IPS-18c (cell line): Measurements from ENCODE around the gene CD58.

Experiments used
- H3K4me3 ChIP-seq: 2 replicates; pipeline ENCODE4 v1.7.0; 2013; ENCODE audit warnings: low read depth, mild to moderate bottlenecking, low read length, moderate library complexity; ENCODE audit not compliant: insufficient read depth
- H3K9me3 ChIP-seq: one replicate; pipeline ENCODE4 v1.6.1; 2013; ENCODE audit warnings: mild to moderate bottlenecking, low read length, moderate library complexity; ENCODE audit not compliant: control insufficient read depth, insufficient read depth

The CD58 gene

DNA sequence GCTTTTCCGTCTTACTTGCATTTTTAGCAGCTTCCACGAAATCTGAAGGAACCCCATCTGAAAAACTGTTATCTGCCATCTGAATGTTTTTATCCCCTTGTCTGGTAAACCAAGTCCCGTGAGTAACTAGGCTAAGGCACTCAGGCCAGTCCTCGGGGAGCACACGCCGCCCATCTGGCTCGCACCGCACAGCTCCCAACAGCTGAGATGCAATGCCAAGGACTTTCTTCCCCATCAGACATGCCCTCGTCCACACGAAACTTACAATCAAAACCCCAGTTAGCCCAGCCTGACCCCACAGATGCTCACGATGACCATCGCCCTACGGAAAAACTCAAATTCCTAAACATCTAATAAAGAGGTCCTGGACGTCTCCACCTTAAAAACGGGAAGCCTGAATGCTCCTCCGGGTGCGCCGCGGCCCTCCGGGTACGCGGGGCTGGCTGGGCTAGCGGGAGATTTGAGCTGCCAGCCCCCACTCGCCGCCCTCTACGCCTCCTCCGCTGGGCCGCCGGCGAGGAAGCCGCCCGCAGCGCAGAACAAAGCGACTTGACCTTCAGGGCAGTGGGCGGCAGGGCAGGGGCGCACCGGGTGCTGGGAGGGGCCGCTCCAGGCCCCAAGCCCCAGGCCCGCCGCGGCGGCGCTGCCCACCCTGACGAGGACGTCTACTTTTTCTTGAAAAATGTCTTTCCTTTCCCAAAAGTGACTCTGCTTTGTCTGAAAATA is 36.6 kb downstream of the CD58 start:
- Histone ChIP-seq H3K4me3 (no peak overlapping the region), H3K9me3 (peaks cover 3% of the 10 kb centered on the region)

GRCh38 chr1:116533429-116533820 is 37.4 kb downstream of the CD58 start:
- peaks cover 3% of the 10 kb centered on the region for H3K9me3 ChIP-seq
- no peak overlapping the region for H3K4me3 ChIP-seq

DNA sequence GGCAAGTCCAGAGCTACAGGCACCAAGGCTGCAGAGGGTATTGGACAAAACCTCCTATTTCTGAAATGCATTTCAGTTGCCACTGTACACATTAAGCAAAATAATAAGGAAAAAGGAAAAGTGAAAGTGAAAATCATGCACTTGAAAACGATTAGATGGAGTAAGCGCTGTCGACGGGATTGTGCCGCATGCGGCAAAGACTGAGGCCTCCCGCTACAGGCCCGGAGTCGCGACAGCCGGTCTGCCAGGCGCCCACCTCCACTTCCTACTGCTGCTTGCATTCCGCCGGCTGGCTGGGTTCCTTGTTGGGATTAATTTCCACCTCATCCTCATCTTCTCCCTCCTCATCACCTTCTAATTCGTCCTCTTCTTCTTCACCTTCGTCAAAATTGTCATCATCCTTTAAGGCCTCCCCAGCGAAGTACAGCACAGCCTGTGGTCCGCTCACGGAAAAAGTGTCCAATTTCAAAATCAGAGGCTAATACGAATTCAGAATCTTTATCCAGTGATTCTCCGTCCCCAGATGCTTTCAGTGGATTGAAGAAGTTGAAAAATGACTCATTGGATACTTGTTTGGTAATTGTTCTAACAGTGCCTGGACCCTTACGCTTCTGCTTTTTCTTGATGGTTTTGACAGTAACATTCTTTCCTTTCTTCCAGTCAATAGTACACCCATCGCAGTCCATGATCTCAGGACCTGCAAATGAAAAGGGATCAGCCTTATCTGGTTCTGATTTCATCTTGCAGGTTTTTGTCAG is 38.0 kb downstream of the CD58 start:
- Histone ChIP-seq H3K9me3 (peaks cover 3% of the 10 kb centered on the region), H3K4me3 (no peak overlapping the region)

GRCh38 chr1:116531917-116532316 is 38.9 kb downstream of the CD58 start:
- Histone ChIP-seq H3K9me3 (peaks cover 3% of the 10 kb centered on the region), H3K4me3 (no peak overlapping the region)

DNA sequence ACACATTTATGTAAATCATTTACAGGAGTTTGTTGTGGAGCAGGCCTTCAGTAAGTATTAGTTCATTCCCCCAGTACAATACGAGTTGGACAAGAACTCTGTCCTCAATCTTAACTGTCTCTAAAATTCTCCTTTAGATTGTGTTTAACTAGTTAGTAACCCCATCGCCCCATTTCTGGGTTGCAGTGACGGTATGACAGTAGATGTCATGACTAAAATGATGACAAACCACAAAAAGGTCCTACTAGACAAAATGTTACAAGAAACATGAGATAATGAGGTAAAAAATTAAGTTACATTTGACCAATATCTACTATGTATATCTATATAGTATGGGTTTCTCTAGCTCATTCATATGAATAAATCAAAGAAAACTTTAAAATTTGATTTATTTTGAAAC is 41.1 kb downstream of the CD58 start:
- H3K9me3 ChIP-seq = peaks cover 3% of the 10 kb centered on the region

DNA sequence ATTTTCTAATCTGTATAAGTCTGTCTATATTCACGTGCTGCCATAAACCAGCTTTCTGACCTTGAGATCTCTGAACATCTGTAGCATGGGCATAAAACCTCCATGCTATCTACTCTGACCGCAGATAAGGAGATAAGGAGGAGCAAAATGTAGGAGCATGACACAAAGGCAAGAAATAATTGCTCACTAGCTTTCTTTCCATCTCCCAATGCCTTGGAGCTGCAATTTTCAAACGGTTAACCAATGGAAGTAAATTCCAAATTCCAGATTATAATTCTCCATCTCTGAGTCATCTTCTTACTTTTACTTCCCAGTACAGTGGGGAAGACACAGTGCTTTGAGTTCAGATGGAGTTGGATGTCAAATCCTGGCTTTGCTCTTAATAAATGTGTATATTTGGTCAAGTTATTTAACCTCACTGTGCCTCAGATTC is 41.6 kb downstream of the CD58 start:
- peaks cover 3% of the 10 kb centered on the region for H3K9me3 ChIP-seq
- no peak overlapping the region for H3K4me3 ChIP-seq

More for the DNA sequence above, 41.1 kb downstream of the CD58 start:
- H3K4me3 ChIP-seq = no peak overlapping the region

GRCh38 chr1:116528329-116529083 is 42.3 kb downstream of the CD58 start:
- Histone ChIP-seq H3K9me3 (no peaks in the 10 kb centered on the region), H3K4me3 (no peak overlapping the region)

DNA sequence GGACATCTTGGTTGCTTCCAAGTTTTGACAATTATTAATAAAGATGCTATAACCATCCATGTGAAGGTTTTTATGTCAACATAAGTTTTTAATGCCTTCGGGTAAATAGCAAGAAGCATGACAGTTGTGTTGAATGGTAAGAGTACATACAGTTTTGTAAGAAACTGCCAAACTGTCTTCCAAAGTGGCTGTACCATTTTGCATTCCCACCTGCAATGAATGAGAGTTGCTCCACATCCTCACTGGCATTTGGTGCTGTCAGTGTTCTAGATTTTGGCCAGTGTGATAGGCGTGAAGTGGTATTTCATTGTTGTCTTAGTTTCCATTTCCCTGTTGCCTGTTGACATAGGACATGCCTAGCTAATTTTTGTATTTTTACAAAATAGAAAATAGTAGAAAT is 45.4 kb downstream of the CD58 start:
- Histone ChIP-seq H3K9me3 (no peaks in the 10 kb centered on the region), H3K4me3 (no peak overlapping the region)

DNA sequence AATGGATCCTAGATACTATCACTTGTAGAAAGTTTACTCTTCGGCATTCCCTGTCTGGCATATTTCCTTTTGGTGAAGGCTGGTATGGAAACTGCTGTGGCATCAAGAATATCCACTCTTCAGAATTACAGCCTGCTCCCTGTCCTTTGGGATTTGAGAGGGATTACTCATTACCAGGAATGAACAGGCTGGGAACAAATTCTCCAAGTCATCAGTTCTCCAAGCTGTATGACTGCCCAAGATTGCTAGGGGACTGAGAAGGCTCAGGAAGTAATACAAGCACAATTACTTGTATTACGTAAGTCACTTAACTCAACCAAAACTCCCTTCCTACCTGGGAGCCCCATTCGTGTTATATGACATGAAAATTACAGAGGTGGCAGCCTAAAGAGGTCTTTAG is 49.6 kb downstream of the CD58 start:
- no peak overlapping the region for H3K4me3 ChIP-seq
- no peaks in the 10 kb centered on the region for H3K9me3 ChIP-seq

DNA sequence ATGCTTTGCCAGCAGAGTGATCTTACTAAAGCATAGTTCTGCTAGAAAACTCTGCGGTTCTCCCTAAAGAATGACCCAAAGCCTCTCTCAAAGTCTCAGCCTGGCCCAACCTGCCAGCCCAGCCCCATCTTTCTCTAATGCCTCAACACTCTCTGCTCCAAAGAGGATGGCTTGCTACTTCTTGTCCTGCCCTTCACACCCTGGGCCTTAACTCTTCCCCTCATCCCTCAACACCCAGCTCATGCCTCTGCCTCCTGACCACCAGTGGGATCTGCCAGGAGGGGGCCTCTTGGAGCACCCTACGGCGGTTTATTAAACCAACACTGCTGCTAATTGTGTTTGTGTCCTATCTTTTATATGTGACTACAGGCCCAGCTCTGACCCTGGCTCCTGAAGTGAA is 52.4 kb downstream of the CD58 start:
- Histone ChIP-seq H3K9me3 (no peaks in the 10 kb centered on the region), H3K4me3 (no peak overlapping the region)

- Histone ChIP-seq H3K9me3 (no peaks in the 10 kb centered on the region), H3K4me3 (no peak overlapping the region)
These were observed 54.2 kb downstream of the CD58 start for GRCh38 chr1:116516631-116517030.

- no peak overlapping the region for H3K4me3 ChIP-seq
- peaks cover 2% of the 10 kb centered on the region for H3K9me3 ChIP-seq
These were observed 55.1 kb downstream of the CD58 start for GRCh38 chr1:116515702-116516101.

DNA sequence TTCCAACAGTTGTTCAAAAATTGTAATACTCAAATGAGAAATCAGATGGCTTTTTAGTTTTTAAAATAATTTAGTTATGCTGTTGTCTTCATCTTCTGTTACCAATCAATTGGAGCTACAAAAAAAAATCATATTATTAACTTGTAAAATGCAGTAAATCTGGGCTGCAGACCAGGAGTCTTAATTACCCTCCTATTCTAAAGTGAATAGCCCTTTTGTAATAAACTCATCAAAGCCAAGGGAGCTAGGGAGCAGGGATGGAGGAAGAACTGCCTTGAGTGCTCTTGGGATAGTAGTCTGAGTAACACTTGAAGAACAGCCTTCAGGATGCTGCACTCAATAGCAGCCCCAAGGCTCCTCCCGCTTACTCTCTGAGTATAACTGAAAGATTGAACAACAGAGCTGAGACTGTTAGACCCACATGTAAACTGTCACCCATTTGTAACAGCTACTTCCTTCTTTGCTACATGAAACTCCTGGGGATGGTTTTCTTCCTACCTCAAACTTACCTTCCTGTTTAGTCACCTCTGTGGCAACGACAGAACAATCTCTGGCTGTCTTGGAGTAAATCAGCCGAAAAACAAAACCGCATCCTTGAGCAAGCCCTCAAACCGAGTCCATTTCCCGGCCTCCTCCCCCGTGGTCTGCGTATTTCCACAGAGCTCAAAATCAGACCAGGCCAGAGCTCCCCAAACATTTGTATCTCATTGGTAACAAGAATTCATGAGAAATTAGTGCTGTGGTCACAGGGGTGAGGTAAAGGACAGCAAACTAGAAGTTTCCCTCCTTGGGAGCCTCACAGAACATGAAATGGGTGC is 55.9 kb downstream of the CD58 start:
- Histone ChIP-seq H3K4me3 (no peak overlapping the region), H3K9me3 (peaks cover 2% of the 10 kb centered on the region)

- Histone ChIP-seq H3K4me3 (no peak overlapping the region), H3K9me3 (peaks cover 2% of the 10 kb centered on the region)
These were observed 56.9 kb downstream of the CD58 start for GRCh38 chr1:116513956-116514355.

DNA sequence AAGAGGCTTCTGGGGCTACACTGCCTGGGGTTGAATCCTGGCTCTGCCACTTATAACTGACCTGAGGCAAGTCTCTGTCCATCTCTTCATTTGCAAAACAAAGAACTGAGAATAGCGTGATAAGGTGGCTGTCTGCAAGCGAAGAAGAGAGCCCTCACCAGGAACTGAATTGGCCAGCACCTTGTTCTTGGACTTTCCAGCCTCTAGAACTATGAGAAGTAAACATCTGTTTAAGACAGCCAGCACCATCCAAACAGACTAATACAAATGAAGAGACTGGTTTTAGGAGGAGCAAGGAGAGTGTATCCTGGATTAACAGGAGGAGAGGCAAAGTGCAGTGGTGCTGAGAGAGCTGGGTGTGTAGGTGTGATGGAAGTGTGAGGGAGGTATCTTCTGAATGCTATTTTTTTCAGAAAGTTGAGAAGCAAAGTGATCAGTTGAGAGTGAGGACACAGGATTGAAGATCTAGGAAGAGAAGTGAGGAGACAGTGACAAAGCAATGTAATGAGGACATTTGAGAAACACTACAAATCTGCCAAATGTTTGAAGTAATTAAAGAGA is 59.3 kb downstream of the CD58 start:
- Histone ChIP-seq H3K4me3 (no peak overlapping the region), H3K9me3 (peaks cover 2% of the 10 kb centered on the region)

DNA sequence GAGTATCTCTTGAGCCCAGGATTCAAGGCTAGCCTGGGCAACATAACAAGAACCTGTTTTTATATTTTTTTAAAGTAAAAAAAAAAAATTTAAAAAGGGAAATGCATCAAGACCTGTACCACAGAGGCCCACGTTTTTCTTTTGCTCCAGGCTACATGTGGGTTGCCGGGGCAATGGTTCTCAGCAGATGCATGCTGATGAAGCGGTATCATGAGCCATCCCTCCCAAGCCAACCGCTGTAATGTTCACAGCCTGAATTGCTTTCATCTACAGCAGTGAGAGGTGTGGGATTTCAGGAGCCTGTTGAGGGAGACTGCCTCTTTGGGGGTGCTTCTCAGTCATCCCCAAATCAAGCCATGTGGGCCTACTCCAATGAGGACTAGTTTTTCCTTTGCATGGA is 60.5 kb downstream of the CD58 start:
- H3K4me3 ChIP-seq = no peak overlapping the region
- peaks cover 2% of the 10 kb centered on the region for H3K9me3 ChIP-seq
